Tibial nerve (tissue), 4 donors: Measurements from ENCODE around the gene C5orf15.

Experiments used
- CTCF ChIP-seq, 5 experiments: fragments of 200-600 bp in 3 of 5; fragments of 450-650 bp in 2 of 5; sonication (generic) in 3 of 5; IDR thresholded peaks; one replicate each; pipeline ENCODE4 v1.5.1; 2016 to 2019; ENCODE audit warnings: antibody characterized with exemption in 5 of 5, mild to moderate bottlenecking in 3 of 5, moderate library complexity in 2 of 5
- EP300 ChIP-seq, 2 donors: sonication (generic); formaldehyde crosslinking; IDR thresholded peaks; one replicate each; pipeline ENCODE4 v1.6.1; 2017; ENCODE audit warnings: antibody characterized with exemption in 2 of 2, mild to moderate bottlenecking in 1 of 2
- POLR2A ChIP-seq, 2 donors: fragments of 450-650 bp; IDR thresholded peaks; one replicate each; pipeline ENCODE4 v1.6.1; 2017; ENCODE audit warnings: antibody characterized with exemption in 2 of 2, mild to moderate bottlenecking in 2 of 2, moderate library complexity in 2 of 2

GRCh38 chr5:133941456-133942196, 26.8 kb downstream of the C5orf15 start:
- TF ChIP-seq POLR2A (IDR thresholded peaks at IDR 0.05) (no peak), CTCF (IDR thresholded peaks at IDR 0.05) (no peak), EP300 (IDR thresholded peaks at IDR 0.05) (no peak)
